ENCODE results near the gene EYA3. TPM values are rescaled to one million over a fixed set of nuclear protein-coding genes. Genes with fewer than 3 reads are reported as not detected.

Gene EYA3
- total RNA-seq, 2 experiments from 2014 or later, result 5.7 to 6.4 TPM

- no peaks in the 10 kb centered on the region for H3K9me3 ChIP-seq (ENCODE audit: control insufficient read depth in 1 of 2, insufficient read depth in 1 of 2, low read length in 2 of 2)
- DNase-seq (no peak), ATAC-seq (ENCODE audit: poor library complexity) (no peak)
- intact Hi-C loops (cut with DNase I, micrococcal nuclease), result no loop called here
- peaks cover 17% of the 10 kb centered on the region for H3K36me3 ChIP-seq (ENCODE audit: insufficient read depth, low read length)
- H3K27ac Mint-ChIP-seq, result no peak overlapping the region
- H3K4me3 Mint-ChIP-seq, result no peak overlapping the region
- ChIA-PET POLR2A (interaction anchor here (3.2 kb wide), 1 partner anchor 9 kb away, joined by 13 read pairs; the partner anchor contains the start of gene EYA3), CTCF (interaction anchor here (1.3 to 1.8 kb wide), 3 partner anchors 12 to 57 kb away, joined by 3 to 7 read pairs (median 5); no protein-coding TSS in a partner anchor)
- TF ChIP-seq CTCF (IDR thresholded peaks at IDR 0.05), result no peak
- no peaks in the 10 kb centered on the region for H3K27me3 Mint-ChIP-seq
- H3K4me3 ChIP-seq (ENCODE audit: low read length), result no peak overlapping the region
- H3K27me3 ChIP-seq (ENCODE audit: control insufficient read depth in 1 of 2, insufficient read depth in 2 of 2, low read length in 2 of 2), result no peaks in the 10 kb centered on the region
- H3K9me3 Mint-ChIP-seq, result no peaks in the 10 kb centered on the region
- H3K36me3 Mint-ChIP-seq (ENCODE audit: low read depth), result peaks cover 34% of the 10 kb centered on the region
- H3K4me1 ChIP-seq (ENCODE audit: insufficient read depth, low read length), result no peaks in the 10 kb centered on the region
- H3K4me1 Mint-ChIP-seq (ENCODE audit: low read depth), result peaks cover 25% of the 10 kb centered on the region
- H3K27ac ChIP-seq (ENCODE audit: low read depth in 1 of 2, low read length in 2 of 2), result no peak overlapping the region
Measured at GRCh38 chr1:28078680-28079626, 9.5 kb downstream of the EYA3 start.

DNA sequence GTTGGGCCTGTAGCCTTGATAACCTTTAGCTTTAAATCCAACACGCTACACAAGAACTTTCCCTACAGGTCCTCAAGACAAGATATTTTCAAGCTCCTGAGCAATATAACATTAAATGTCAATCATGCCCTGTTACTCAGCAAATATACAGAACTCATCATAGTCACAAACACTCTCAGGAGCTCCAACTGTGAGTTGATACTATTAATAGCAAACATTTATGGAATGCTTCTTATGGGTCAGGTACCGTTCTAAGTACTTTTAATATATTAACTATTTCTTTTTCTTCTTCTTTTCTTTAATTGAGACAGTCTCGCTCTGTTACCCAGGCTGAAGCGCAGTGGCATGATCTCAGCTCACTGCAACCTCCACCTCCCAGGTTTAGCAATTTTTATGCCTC is 10.1 kb downstream of the EYA3 start:
- Histone ChIP-seq H3K27me3 (ENCODE audit: control insufficient read depth in 1 of 2, insufficient read depth in 2 of 2, low read length in 2 of 2) (no peaks in the 10 kb centered on the region), H3K4me3 (ENCODE audit: low read length) (no peak overlapping the region), H3K4me1 (ENCODE audit: insufficient read depth, low read length) (no peaks in the 10 kb centered on the region), H3K27ac (ENCODE audit: low read depth in 1 of 2, low read length in 2 of 2) (no peak overlapping the region), H3K9me3 (ENCODE audit: control insufficient read depth in 1 of 2, insufficient read depth in 1 of 2, low read length in 2 of 2) (no peaks in the 10 kb centered on the region), H3K36me3 (ENCODE audit: insufficient read depth, low read length) (peaks cover 17% of the 10 kb centered on the region)
- intact Hi-C loops (cut with DNase I, micrococcal nuclease), result no loop called here
- H3K36me3 Mint-ChIP-seq (ENCODE audit: low read depth), result peaks cover 34% of the 10 kb centered on the region
- H3K4me1 Mint-ChIP-seq (ENCODE audit: low read depth), result peaks cover 23% of the 10 kb centered on the region
- DNase-seq, result no peak
- POLR2A ChIA-PET, result interaction anchor here (3.2 kb wide), 1 partner anchor 10 kb away, joined by 13 read pairs; the partner anchor contains the start of gene EYA3
- no peaks in the 10 kb centered on the region for H3K9me3 Mint-ChIP-seq
- CTCF ChIA-PET, result interaction anchor here (1.3 to 1.8 kb wide), 2 partner anchors 13 to 57 kb away, joined by 3 to 5 read pairs; no protein-coding TSS in a partner anchor
- no peaks in the 10 kb centered on the region for H3K27me3 Mint-ChIP-seq
- H3K27ac Mint-ChIP-seq, result no peak overlapping the region
- no peak for ATAC-seq (ENCODE audit: poor library complexity)
- no peak overlapping the region for H3K4me3 Mint-ChIP-seq
- no peak for TF ChIP-seq CTCF (IDR thresholded peaks at IDR 0.05)

- Histone ChIP-seq H3K27me3 (ENCODE audit: control insufficient read depth in 1 of 2, insufficient read depth in 2 of 2, low read length in 2 of 2) (no peaks in the 10 kb centered on the region), H3K4me1 (ENCODE audit: insufficient read depth, low read length) (no peaks in the 10 kb centered on the region), H3K9me3 (ENCODE audit: control insufficient read depth in 1 of 2, insufficient read depth in 1 of 2, low read length in 2 of 2) (no peaks in the 10 kb centered on the region), H3K4me3 (ENCODE audit: low read length) (no peak overlapping the region), H3K27ac (ENCODE audit: low read depth in 1 of 2, low read length in 2 of 2) (no peak overlapping the region), H3K36me3 (ENCODE audit: insufficient read depth, low read length) (peaks cover 13% of the 10 kb centered on the region)
- no peak for TF ChIP-seq CTCF (IDR thresholded peaks at IDR 0.05)
- ATAC-seq (ENCODE audit: poor library complexity) (no peak), DNase-seq (no peak)
- H3K27ac Mint-ChIP-seq, result no peak overlapping the region
- ChIA-PET CTCF (interaction anchor here (1.0 to 1.6 kb wide), 3 partner anchors 8 to 13 kb away, joined by 3 to 5 read pairs (median 4); partner anchors contain the start of gene EYA3), POLR2A (interaction anchor here (1.5 kb wide), 1 partner anchor 14 kb away, joined by 3 read pairs; the partner anchor contains the start of gene EYA3)
- no peaks in the 10 kb centered on the region for H3K27me3 Mint-ChIP-seq
- H3K4me1 Mint-ChIP-seq (ENCODE audit: low read depth), result peaks cover 34% of the 10 kb centered on the region
- peaks cover 37% of the 10 kb centered on the region for H3K36me3 Mint-ChIP-seq (ENCODE audit: low read depth)
- H3K9me3 Mint-ChIP-seq, result no peaks in the 10 kb centered on the region
- intact Hi-C loops (cut with DNase I, micrococcal nuclease), result no loop called here
- H3K4me3 Mint-ChIP-seq, result no peak overlapping the region
Measured at GRCh38 chr1:28074892-28075511, 13.4 kb downstream of the EYA3 start.

Data from CD4-positive, alpha-beta T cell (primary cell).